Astrocyte (in vitro differentiated cells and primary cell): ENCODE data around the gene COL27A1. TPM values are rescaled to one million over a fixed set of nuclear protein-coding genes. Genes with fewer than 3 reads are reported as not detected.

Experiments used
- DNase-seq: peaks from one replicate; pipeline ENCODE4 v3.0.0-alpha.2; 2010; ENCODE audit warnings: low read depth
- FAIRE-seq: peaks from 2 replicates; lab custom pipeline; 2011; peaks lifted over from hg19 to GRCh38; lab: Jason Lieb, UNC
- H2AFZ ChIP-seq: 2 replicates; pipeline ENCODE4 v1.6.0; 2012; ENCODE audit warnings: low read depth, low read length, inconsistent platforms
- H3K27ac ChIP-seq: 2 replicates; pipeline ENCODE4 v1.5.1; 2011; ENCODE audit warnings: low read depth, low read length, inconsistent platforms
- H3K27me3 ChIP-seq: 2 replicates; pipeline ENCODE4 v1.6.0; 2011; ENCODE audit warnings: low read length, inconsistent platforms; ENCODE audit not compliant: insufficient read depth
- H3K36me3 ChIP-seq: 2 replicates; pipeline ENCODE4 v1.5.1; 2011; ENCODE audit warnings: low read length, inconsistent platforms; ENCODE audit not compliant: insufficient read depth
- H3K4me1 ChIP-seq: 2 replicates; pipeline ENCODE4 v1.5.1; 2011; ENCODE audit warnings: low read length, inconsistent platforms; ENCODE audit not compliant: insufficient read depth
- H3K4me2 ChIP-seq: 2 replicates; pipeline ENCODE4 v1.6.0; 2012; ENCODE audit warnings: low read length, inconsistent platforms
- H3K4me3 ChIP-seq: 2 replicates; pipeline ENCODE4 v1.5.1; 2011; ENCODE audit warnings: low read depth, mild to moderate bottlenecking, low read length, inconsistent platforms; ENCODE audit not compliant: insufficient read depth
- H3K79me2 ChIP-seq: 2 replicates; pipeline ENCODE4 v1.6.0; 2012; ENCODE audit warnings: mild to moderate bottlenecking, low read length, inconsistent platforms; ENCODE audit not compliant: insufficient read depth
- H3K9ac ChIP-seq: 2 replicates; pipeline ENCODE4 v1.6.0; 2012; ENCODE audit warnings: mild to moderate bottlenecking, low read length, inconsistent platforms
- H3K9me3 ChIP-seq: 2 replicates; pipeline ENCODE4 v1.5.1; 2012; ENCODE audit warnings: low read depth, mild to moderate bottlenecking, low read length, inconsistent platforms; ENCODE audit not compliant: insufficient read depth
- H4K20me1 ChIP-seq: 2 replicates; pipeline ENCODE4 v1.6.0; 2012; ENCODE audit warnings: low read length, inconsistent platforms; ENCODE audit not compliant: insufficient read depth
- H3K27ac Mint-ChIP-seq: one replicate; pipeline ENCODE4 v1.8.0; 2021; ENCODE audit warnings: mild to moderate bottlenecking, mixed read lengths; ENCODE audit not compliant: unreplicated experiment
- H3K27me3 Mint-ChIP-seq: one replicate; pipeline ENCODE4 v1.8.0; 2021; ENCODE audit warnings: low read depth, mixed read lengths; ENCODE audit not compliant: unreplicated experiment
- H3K36me3 Mint-ChIP-seq: one replicate; pipeline ENCODE4 v1.8.0; 2021; ENCODE audit warnings: low read depth, mixed read lengths; ENCODE audit not compliant: unreplicated experiment
- H3K4me1 Mint-ChIP-seq: one replicate; pipeline ENCODE4 v1.8.0; 2021; ENCODE audit warnings: low read depth, mixed read lengths; ENCODE audit not compliant: unreplicated experiment
- H3K4me3 Mint-ChIP-seq: one replicate; pipeline ENCODE4 v1.8.0; 2021; ENCODE audit warnings: mild to moderate bottlenecking, moderate library complexity, mixed read lengths; ENCODE audit not compliant: unreplicated experiment
- H3K9me3 Mint-ChIP-seq: one replicate; pipeline ENCODE4 v1.8.0; 2021; ENCODE audit warnings: mild to moderate bottlenecking, mixed read lengths; ENCODE audit not compliant: unreplicated experiment
- EZH2 ChIP-seq: IDR thresholded peaks from 2 replicates; pipeline ENCODE4 v1.6.1; 2012; ENCODE audit warnings: mild to moderate bottlenecking, low read length, inconsistent platforms; ENCODE audit not compliant: insufficient read depth
- total RNA-seq: library from RNA; stranded (reverse); gene quantifications from 2 replicates; pipeline ENCODE4 v1.2.1, GENCODE V29; 2021
- TF ChIP-seq, protein P1 (sequence below): IDR thresholded peaks from 2 replicates; pipeline ENCODE4 v1.5.1; 2011; ENCODE audit warnings: low read depth, mild to moderate bottlenecking, inconsistent platforms, low read length, moderate library complexity; ENCODE audit not compliant: insufficient read depth

The COL27A1 gene
- total RNA-seq, 1 donor from 2014 or later = 31.2 TPM

DNA sequence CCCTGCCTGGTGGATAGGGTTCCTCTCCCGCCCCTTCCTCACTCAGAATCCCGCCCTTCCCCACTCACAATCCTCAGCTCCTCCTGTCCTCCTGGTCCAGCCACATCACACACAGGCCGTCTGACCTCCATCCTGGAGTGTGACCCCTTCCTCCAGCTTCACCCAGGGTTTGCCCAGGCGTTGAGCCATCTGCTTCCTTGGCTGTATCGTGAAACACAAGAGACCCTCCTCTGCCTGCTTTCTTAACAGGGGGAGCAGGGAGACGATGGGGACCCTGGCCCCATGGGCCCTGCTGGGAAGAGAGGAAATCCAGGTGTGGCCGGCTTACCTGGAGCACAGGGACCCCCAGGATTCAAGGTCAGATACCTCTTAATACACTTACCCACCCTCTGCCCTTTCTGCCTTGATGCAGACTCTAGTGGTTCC, 135.2 kb downstream of the COL27A1 start:
- no peak overlapping the region for H3K4me3 Mint-ChIP-seq
- Histone ChIP-seq H4K20me1 (no peaks in the 10 kb centered on the region), H3K9ac (no peak overlapping the region), H3K9me3 (no peaks in the 10 kb centered on the region), H3K4me2 (no peak overlapping the region), H3K4me1 (peaks cover 22% of the 10 kb centered on the region), H3K79me2 (no peaks in the 10 kb centered on the region), H3K27me3 (no peaks in the 10 kb centered on the region), H3K36me3 (peaks cover 12% of the 10 kb centered on the region), H3K27ac (no peak overlapping the region), H3K4me3 (no peak overlapping the region), H2AFZ (no peak overlapping the region)
- H3K36me3 Mint-ChIP-seq = peaks cover 27% of the 10 kb centered on the region
- FAIRE-seq (no peak), DNase-seq (no peak)
- peak overlapping the region; percentile 89 for H3K27ac Mint-ChIP-seq
- peaks cover 22% of the 10 kb centered on the region for H3K4me1 Mint-ChIP-seq
- no peaks in the 10 kb centered on the region for H3K27me3 Mint-ChIP-seq
- peaks cover 7% of the 10 kb centered on the region for H3K9me3 Mint-ChIP-seq
- no peak for TF ChIP-seq EZH2
- TF ChIP-seq, protein P1, sequence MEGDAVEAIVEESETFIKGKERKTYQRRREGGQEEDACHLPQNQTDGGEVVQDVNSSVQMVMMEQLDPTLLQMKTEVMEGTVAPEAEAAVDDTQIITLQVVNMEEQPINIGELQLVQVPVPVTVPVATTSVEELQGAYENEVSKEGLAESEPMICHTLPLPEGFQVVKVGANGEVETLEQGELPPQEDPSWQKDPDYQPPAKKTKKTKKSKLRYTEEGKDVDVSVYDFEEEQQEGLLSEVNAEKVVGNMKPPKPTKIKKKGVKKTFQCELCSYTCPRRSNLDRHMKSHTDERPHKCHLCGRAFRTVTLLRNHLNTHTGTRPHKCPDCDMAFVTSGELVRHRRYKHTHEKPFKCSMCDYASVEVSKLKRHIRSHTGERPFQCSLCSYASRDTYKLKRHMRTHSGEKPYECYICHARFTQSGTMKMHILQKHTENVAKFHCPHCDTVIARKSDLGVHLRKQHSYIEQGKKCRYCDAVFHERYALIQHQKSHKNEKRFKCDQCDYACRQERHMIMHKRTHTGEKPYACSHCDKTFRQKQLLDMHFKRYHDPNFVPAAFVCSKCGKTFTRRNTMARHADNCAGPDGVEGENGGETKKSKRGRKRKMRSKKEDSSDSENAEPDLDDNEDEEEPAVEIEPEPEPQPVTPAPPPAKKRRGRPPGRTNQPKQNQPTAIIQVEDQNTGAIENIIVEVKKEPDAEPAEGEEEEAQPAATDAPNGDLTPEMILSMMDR = no peak

DNA sequence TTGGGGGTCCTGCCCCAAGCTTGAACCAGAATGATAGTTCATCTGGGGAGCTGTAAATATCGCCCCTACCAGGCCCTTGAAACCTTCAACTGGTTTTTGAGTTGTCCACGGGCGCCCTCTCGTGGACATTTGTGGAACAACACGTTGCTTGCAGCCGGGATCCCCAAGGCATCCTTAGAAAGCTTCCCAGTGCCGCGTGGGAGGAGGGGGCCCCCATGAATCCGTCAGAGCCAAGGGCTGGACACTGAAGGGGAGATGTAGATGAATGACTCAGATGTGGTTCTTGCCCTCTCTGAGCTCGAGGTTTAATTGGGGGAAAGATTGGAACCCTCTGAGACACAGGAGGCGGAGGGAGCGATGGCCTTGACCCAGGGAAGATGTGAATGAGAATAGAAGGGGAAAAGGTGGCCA, 135.7 kb downstream of the COL27A1 start:
- peak overlapping the region; percentile 89 for H3K27ac Mint-ChIP-seq

More for the DNA sequence above, 135.7 kb downstream of the COL27A1 start:
- Histone ChIP-seq H3K9ac (no peak overlapping the region), H3K4me2 (no peak overlapping the region), H3K27ac (no peak overlapping the region), H3K4me1 (peaks cover 17% of the 10 kb centered on the region), H3K36me3 (peaks cover 16% of the 10 kb centered on the region), H3K27me3 (no peaks in the 10 kb centered on the region), H3K4me3 (no peak overlapping the region), H4K20me1 (no peaks in the 10 kb centered on the region), H3K79me2 (no peaks in the 10 kb centered on the region), H3K9me3 (no peaks in the 10 kb centered on the region), H2AFZ (no peak overlapping the region)
- Mint-ChIP-seq H3K27me3 (no peaks in the 10 kb centered on the region), H3K9me3 (peaks cover 7% of the 10 kb centered on the region), H3K4me1 (peaks cover 18% of the 10 kb centered on the region), H3K4me3 (no peak overlapping the region), H3K36me3 (peaks cover 31% of the 10 kb centered on the region)
- DNase-seq = peak; percentile 31
- no peak for FAIRE-seq
- TF ChIP-seq, protein P1 = peak; percentile 73
- no peak for TF ChIP-seq EZH2
